Right hindlimb (tissue), 1 donor: ENCODE data around the gene DNAH17.

Experiments
- DNase-seq: peaks from one replicate; pipeline ENCODE4 v3.0.0-alpha.2; 2018

The DNAH17 gene

GRCh38 chr17:78384479-78385175 lies 192.6 kb downstream of the DNAH17 start:
- no peak for DNase-seq

DNA sequence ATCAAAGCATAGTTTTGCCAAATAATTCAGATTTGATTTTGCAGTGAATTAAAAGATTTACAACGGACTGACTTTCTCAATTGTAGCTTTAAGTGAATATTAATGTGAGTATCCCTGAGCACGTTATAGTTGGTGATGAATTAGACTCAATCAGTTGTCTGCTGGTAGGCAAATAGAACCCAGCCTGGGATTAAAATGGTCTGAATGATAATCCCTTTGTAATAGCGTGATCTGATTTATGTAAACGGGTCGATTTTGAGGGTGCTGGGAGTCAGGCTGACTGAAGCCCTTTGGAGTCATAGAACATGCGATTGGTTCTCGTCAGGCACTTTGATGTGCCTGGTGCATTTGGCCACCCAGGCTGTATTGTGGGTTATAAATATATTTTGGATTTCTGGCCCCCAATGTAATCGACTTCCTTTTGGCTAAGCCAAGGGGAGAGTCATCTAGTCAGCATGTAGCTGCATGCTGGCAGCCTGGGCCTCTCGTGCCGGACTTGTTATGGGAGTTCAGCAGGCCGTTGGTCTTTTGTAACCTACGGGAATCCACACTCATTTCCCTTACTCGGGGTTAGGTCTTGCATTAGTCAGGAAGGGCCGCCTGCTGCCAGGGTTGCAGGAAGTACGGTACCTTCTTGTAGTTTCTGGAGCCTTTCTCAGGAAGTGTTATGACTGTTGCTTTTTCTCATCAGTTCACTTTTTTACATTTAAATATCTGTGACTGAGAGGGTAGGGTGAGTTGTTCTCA lies 193.3 kb downstream of the DNAH17 start:
- peak; percentile 49 for DNase-seq

- no peak for DNase-seq
Measured at GRCh38 chr17:78381601-78382232, 195.5 kb downstream of the DNAH17 start.

- no peak for DNase-seq
Measured at GRCh38 chr17:78380370-78380769, 196.8 kb downstream of the DNAH17 start.

- DNase-seq: no peak
Measured at GRCh38 chr17:78379131-78379491, 198.1 kb downstream of the DNAH17 start.

GRCh38 chr17:78378225-78379130 lies 198.7 kb downstream of the DNAH17 start, which contains the start of gene PGS1:
PGS1 (plus strand) TSS chr17:78378649; CDS start chr17:78378666, 17 bp downstream.
- DNase-seq: peak; percentile 83

- DNase-seq: no peak
Measured at GRCh38 chr17:78377858-78378224, 199.4 kb downstream of the DNAH17 start.

DNA sequence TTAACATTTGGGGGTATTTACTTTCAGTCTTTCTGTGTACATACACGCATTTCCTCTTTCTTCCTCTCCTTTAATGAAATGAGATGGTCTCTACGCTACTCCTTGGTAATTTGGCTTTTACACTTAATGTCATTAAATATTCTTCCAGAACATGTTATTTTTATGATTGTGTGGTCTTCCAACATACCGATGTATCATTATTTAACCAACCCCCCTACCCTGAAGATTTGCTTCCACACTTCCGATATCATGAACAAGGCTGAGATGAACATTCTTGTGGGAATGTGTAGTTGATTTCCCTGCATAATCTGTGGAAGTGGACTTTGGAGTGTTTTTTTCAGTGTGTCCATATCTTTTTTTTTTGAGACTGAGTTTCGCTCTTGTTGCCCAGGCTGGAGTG lies 201.0 kb downstream of the DNAH17 start:
- DNase-seq: no peak

GRCh38 chr17:78375401-78376151 lies 201.6 kb downstream of the DNAH17 start:
- no peak for DNase-seq

GRCh38 chr17:78374631-78375274 lies 202.4 kb downstream of the DNAH17 start:
- DNase-seq: no peak

DNA sequence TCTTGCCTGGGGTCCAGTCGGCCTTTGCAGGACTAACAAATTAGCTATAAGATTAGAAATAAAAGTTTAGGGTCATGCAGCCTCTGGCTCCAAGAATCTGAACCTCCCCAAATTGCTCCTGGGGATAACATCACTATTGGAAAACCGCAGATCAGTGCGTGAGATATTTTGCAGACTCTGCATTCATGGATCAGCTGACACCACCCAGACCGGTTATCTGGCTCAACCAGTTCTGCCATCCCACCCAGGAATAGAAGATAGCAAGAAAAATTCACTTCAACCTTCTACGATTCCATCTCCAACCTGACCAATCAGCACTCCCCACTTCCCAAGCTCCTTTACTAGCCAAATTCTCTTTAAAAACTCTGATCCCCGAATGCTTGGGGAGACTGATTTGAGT lies 203.0 kb downstream of the DNAH17 start:
- DNase-seq: no peak
